SIG-M5 (cell line): Measurements from ENCODE around the gene CDC14B.

Experiments
- DNase-seq: peaks from one replicate; lab custom pipeline; 2025; lab: John Stamatoyannopoulos, UW

The CDC14B gene

DNA sequence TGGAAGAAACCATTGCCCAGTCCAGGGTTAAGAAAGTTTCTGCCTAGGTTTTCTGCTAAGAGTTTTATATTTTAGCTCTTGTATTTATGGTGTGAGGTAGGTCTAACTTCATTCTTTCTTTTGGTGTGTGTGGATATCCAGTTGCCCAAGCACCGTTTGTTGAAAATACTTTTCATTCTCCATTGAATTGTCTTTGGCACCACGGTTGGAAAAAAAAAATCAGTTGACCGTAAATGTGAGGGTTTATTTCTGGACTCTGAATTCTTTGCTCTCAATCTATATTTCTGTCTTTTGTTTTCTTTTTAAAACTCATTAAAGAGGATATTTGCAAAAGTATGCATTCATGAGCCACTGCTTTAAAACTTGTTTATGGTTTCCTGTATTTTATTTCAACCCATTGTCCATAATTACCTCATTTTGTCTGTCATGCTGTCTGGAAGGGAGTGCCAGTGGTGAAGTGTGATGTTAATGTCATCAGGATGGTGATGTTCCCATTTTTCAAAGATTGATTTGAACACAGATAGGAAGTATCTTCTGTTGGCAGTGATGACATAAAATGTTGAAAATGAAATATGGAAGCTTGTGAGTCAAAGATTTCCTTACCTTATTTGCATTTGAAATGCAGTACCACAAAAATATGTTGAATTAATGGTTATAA, 135.8 kb downstream of the CDC14B start:
- no peak for DNase-seq

GRCh38 chr9:96483197-96483596, 136.4 kb downstream of the CDC14B start:
- no peak for DNase-seq

DNA sequence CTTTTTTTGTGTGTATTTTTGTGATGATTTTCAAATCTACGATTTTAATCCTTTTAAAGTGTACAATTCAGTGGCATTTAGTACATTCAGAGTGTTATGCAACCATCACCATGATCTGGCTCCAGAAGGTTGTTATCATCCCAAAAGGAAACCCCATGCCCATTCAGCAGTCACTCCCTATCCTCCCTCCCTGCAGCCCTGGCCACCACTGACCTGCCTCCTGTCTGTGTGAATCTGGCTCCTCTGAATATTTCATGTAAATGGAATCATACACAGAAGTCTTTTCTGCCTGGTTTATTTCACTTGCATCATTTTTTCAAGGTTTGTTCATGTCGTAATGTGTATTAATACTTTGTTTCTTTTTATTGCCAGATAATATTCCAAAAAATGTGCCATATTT, 137.2 kb downstream of the CDC14B start:
- no peak for DNase-seq

- no peak for DNase-seq
These were observed 138.9 kb downstream of the CDC14B start for GRCh38 chr9:96480736-96481135.

- no peak for DNase-seq
These were observed 140.7 kb downstream of the CDC14B start for GRCh38 chr9:96478829-96479371.

- DNase-seq = no peak
These were observed 143.1 kb downstream of the CDC14B start for GRCh38 chr9:96476591-96476990.

DNA sequence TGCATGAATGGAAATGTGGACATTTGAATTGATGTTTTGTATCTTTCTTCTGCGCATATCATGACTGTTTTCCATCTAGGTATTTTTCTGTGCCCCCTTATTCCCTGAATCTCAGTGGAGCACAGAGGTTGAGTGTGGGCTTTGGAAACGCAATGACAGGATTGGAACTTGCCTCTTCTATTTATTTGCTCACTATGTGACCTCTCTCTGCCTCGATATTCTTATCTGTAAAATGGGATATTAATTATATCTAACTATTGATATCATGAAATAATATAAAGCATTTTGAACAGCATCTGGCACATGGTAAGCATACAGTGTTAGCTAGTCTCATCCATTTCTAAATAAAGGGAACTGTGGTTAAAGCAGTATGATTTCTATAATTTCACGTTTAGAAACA, 143.6 kb downstream of the CDC14B start:
- DNase-seq = no peak

DNA sequence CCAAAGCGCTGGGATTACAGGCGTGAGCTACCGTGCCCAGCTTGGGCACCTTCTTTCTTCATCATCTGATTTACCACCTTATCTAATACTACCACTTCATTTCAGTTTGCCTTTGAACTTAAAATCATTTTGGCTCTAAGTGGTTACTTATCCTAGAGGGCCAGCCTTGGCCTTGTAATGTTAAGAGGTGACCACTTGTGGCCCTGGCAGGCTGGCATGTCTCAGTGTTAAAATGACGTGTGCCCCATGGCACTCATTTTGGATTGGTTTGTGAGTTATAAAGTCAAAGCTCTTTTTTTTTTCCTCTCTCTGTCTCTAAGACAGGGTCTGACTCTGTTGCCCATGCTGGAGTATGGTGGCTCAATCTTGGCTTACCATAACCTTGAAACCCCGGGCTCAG, 151.9 kb downstream of the CDC14B start:
- DNase-seq = no peak

- no peak for DNase-seq
These were observed 155.2 kb downstream of the CDC14B start for GRCh38 chr9:96464426-96464825.

DNA sequence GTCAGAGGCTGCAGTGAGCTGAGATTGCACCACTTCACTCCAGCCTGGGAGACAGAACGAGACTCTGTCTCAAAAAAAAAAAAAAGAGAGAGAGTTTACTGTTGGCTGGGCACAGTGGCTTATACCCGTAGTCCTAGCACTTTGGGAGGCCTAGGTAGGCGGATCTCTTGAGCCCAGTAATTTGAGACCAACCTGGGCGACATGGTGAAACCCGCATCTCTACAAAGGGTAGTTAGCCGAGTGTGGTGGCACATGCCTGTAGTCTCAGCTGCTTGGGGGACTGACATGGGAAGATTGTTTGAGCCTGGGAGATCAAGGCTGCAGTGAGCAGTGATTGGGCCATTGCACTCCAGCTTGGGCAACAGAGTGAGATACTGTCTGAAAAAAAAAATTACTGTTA, 157.1 kb downstream of the CDC14B start:
- no peak for DNase-seq

DNA sequence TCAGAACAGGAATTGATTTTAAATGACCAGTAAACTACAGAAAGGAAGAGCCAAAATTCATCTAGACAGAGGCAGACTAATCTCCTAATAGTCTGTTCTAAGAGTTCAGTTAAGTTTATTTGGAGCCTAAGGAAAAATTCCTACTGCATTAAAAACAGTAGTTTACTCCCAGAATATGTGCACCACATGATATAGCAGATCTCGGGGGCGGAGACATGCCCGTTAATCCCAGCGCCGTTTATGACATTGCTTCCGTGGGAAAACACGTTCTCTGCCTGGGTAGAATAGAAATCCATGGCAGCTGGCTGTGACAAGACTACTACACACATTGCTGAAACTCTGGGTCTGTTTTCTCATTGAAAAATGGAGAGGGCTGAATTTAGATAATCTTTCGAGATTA, 158.3 kb downstream of the CDC14B start:
- no peak for DNase-seq

DNA sequence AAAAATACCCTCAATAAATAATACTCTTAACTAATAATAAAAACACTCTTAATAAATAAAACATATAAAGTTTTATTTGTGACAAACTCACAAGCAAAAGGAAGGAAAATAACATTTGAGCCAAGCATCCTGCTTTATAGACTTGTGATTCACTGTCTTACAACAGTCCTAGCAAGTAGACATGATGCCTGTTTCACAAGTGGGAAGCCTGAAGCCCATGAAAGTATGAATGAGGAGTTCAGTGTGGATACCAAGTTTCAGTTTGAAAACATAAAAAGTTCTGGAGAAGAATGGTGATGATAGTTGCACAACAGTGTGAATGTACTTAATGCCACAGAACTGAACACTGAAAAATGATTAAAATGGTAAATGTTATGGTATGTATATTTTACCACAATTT, 158.8 kb downstream of the CDC14B start:
- DNase-seq = no peak

DNA sequence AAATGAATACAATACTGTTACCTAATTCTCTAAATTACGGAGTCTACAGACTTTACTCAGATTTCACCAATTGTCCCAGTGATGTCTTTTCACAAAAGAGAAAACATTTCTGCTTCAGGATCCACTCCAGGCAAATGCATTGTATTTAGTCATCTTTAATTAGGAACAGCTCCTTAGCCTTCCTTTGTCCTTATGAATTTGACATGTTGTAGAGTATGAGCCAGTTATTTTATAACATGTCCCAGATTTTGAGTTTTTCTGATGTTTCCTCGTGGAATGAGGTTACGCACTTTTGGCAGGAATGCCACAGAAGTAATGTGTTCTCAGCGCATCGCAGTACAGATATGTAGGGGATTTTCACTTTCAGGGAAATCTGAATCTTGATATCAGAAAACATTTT, 159.2 kb downstream of the CDC14B start:
- no peak for DNase-seq

- no peak for DNase-seq
These were observed 160.2 kb downstream of the CDC14B start for GRCh38 chr9:96459268-96460007.

DNA sequence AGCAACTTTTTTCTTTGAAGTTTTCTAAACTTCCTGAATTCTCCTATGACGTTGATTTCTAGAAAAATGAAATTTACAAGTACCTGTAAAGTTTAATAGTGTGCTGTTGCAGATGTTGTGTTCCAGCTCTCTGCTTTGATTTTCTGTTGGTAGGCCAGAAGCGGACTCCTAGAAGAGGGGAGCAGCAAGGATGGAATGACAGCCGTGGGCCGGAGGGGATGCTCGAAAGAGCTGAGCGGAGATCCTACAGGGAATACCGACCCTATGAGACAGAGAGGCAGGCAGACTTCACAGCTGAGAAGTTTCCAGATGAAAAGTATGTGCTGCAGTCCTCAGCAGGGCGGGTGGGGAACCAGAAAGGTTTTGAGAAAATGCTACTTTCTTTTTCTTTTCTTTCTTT, 161.4 kb downstream of the CDC14B start:
- no peak for DNase-seq

- DNase-seq = no peak
These were observed 162.4 kb downstream of the CDC14B start for GRCh38 chr9:96457266-96457665.

GRCh38 chr9:96453625-96454024, 166.0 kb downstream of the CDC14B start:
- no peak for DNase-seq

- no peak for DNase-seq
These were observed 168.8 kb downstream of the CDC14B start for GRCh38 chr9:96450613-96451528.
